ENCODE measurements around the gene RRP1B. TPM values are rescaled to one million over a fixed set of nuclear protein-coding genes. Genes with fewer than 3 reads are reported as not detected.
A peak's percentile ranks its signal among the peaks of the same experiment; 100 is the strongest.
"Not testable (repeated sequence)": the region's sequence is repeated elsewhere in the genome, so short reads cannot be mapped to it uniquely, and the experiment has no call there.

Gene RRP1B
- total RNA-seq, 1 donor = 17.4 TPM

DNA sequence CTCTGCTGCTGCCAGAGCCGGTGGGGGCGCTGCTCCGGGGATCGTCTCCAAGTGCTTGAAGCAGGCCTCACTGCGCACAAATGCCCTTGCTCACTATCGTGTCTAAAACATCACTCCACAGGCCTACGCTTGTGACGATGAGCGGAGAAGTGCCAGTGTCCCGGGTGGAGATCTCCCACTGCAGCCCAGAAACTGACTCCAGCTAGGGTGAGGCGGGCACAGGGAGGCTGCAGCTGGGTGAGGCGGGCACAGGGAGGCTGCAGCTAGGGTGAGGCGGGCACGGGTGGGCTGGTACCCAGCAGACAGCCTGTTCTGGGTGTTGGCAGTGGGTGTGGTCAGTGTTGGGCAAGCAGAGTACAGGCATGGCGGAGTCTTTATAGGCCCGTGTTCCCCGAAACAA lies 36.9 kb downstream of the RRP1B start:
- no peaks in the 10 kb centered on the region for H3K4me1 ChIP-seq (ENCODE audit: insufficient read depth, low read length)
- H4K20me1 ChIP-seq (ENCODE audit: insufficient read depth, low read length) = no peaks in the 10 kb centered on the region
- no peak overlapping the region for H3K4me3 ChIP-seq (ENCODE audit: insufficient read depth, low read length)
- DNase-seq (ENCODE audit: insufficient read length, low spot score, missing footprints) = peak; percentile 25
- no peak overlapping the region for H3K4me2 ChIP-seq (ENCODE audit: insufficient read depth, low read length)
- H3K36me3 ChIP-seq (ENCODE audit: insufficient read depth, low read length) = peaks cover 25% of the 10 kb centered on the region
- H3K79me2 ChIP-seq (ENCODE audit: insufficient read depth, low read length) = no peaks in the 10 kb centered on the region
- no peak overlapping the region for H3K27ac ChIP-seq (ENCODE audit: low read depth, low read length)
- H2AFZ ChIP-seq (ENCODE audit: low read length) = no peak overlapping the region
- no peaks in the 10 kb centered on the region for H3K27me3 ChIP-seq (ENCODE audit: insufficient read depth, low read length)
- no peaks in the 10 kb centered on the region for H3K9me3 ChIP-seq (ENCODE audit: low read depth, low read length)
- TF ChIP-seq, protein P1, sequence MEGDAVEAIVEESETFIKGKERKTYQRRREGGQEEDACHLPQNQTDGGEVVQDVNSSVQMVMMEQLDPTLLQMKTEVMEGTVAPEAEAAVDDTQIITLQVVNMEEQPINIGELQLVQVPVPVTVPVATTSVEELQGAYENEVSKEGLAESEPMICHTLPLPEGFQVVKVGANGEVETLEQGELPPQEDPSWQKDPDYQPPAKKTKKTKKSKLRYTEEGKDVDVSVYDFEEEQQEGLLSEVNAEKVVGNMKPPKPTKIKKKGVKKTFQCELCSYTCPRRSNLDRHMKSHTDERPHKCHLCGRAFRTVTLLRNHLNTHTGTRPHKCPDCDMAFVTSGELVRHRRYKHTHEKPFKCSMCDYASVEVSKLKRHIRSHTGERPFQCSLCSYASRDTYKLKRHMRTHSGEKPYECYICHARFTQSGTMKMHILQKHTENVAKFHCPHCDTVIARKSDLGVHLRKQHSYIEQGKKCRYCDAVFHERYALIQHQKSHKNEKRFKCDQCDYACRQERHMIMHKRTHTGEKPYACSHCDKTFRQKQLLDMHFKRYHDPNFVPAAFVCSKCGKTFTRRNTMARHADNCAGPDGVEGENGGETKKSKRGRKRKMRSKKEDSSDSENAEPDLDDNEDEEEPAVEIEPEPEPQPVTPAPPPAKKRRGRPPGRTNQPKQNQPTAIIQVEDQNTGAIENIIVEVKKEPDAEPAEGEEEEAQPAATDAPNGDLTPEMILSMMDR (IDR thresholded peaks at IDR 0.05; ENCODE audit: extremely low read depth, low read depth, low read length) = no peak

DNA sequence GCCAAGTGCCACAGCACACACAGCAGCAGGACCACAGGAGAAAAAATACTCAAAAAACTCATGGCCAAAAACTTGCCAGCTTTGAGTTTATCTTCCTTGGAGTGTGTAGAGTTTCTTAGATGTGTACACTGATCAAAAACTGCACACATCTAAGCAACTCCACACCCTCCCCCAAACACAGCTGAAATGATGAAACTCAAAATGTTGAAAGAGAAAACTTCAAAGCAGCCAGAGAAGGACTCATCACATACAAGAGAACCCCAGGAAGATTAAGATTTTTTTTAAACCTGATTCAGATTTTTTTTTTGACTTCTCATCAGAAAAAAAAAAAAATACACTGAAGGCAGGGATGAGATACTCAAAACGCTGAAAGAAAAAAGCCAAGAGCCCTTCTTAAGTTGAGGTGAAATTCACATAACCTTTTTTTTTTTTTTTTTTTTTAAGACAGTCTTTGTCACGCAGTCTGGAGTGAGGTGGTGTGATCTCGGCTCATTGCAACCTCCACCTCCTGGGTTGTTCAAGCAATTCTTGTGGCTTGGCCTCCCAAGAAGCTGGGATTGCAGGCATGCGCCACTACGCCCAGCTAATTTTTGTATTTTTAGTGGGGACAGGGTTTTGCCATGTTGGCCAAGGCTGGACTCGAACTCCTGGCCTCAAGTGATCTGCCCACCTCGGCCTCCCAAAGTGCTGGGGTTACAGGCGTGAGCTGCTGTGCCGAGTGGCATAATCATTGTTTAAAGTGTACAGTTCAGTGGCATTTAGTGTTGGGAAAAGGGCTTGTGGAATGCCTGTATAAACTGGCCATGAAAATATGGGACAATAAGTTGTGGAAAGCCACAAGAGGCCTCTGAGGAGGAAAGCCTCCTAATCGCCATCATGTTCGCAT lies 38.6 kb downstream of the RRP1B start:
- TF ChIP-seq, protein P1 (IDR thresholded peaks at IDR 0.05; ENCODE audit: extremely low read depth, low read depth, low read length) = no peak
- H3K4me2 ChIP-seq (ENCODE audit: insufficient read depth, low read length) = no peak overlapping the region
- H3K36me3 ChIP-seq (ENCODE audit: insufficient read depth, low read length) = peaks cover 17% of the 10 kb centered on the region
- peak; percentile 29 for DNase-seq (ENCODE audit: insufficient read length, low spot score, missing footprints)
- H3K9me3 ChIP-seq (ENCODE audit: low read depth, low read length) = no peaks in the 10 kb centered on the region
- peaks cover 4% of the 10 kb centered on the region for H3K4me1 ChIP-seq (ENCODE audit: insufficient read depth, low read length)
- H3K27me3 ChIP-seq (ENCODE audit: insufficient read depth, low read length) = peaks cover 3% of the 10 kb centered on the region
- no peaks in the 10 kb centered on the region for H3K79me2 ChIP-seq (ENCODE audit: insufficient read depth, low read length)
- no peak overlapping the region for H2AFZ ChIP-seq (ENCODE audit: low read length)
- no peaks in the 10 kb centered on the region for H4K20me1 ChIP-seq (ENCODE audit: insufficient read depth, low read length)
- no peak overlapping the region for H3K4me3 ChIP-seq (ENCODE audit: insufficient read depth, low read length)
- H3K27ac ChIP-seq (ENCODE audit: low read depth, low read length) = no peak overlapping the region

DNA sequence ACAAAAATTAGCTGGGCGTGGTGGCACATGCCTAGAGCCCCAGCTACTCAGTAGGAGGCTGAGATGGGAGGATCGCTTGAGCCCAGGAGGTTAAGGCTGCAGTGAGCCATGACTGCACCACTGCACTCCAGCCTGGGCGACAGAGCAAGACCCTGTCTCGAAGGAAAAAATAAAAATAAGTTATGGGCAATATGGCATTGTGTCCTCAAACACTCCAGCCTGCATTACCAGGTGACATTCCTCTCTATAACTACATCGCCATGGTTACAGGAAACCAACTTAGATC lies 40.1 kb downstream of the RRP1B start:
- not testable (repeated sequence) for H3K4me2 ChIP-seq (ENCODE audit: insufficient read depth, low read length); DNase-seq (ENCODE audit: insufficient read length, low spot score, missing footprints); H3K79me2 ChIP-seq (ENCODE audit: insufficient read depth, low read length); H4K20me1 ChIP-seq (ENCODE audit: insufficient read depth, low read length); H2AFZ ChIP-seq (ENCODE audit: low read length); H3K9me3 ChIP-seq (ENCODE audit: low read depth, low read length); H3K27me3 ChIP-seq (ENCODE audit: insufficient read depth, low read length); H3K36me3 ChIP-seq (ENCODE audit: insufficient read depth, low read length); H3K4me3 ChIP-seq (ENCODE audit: insufficient read depth, low read length); H3K4me1 ChIP-seq (ENCODE audit: insufficient read depth, low read length); H3K27ac ChIP-seq (ENCODE audit: low read depth, low read length)

DNA sequence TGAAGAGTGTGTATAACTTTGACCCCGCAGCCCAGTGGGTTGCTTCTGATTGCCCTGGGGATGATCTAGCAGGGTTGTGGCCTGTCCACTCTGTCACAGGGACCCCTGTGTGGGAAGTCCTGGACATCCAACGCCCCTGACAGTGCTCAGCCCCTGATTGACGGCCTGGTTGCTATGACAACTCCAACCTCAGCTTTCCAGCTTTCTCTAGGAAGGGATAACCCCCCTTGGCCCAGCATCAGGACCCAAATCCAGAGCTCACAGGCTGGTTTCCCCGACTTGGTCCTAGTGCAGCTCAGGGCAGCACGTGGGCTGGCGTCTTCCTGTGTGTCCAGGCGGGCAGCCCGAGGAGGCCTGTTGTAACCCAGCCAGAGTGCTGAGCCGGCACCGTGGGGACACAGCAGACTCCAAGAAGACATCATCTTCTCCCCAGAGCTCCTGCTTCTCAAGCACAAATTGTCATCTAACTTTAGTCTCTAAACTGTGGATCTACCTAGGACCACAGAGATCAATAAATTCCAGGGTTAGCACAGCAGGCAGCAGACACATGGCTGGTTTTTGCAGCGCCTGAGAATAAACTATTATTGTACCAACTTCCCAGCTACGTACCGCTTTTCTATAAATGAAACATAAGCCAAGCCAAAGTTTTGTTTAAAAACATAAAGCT lies 40.7 kb downstream of the RRP1B start:
- H3K9me3 ChIP-seq (ENCODE audit: low read depth, low read length) = no peaks in the 10 kb centered on the region
- peak; percentile 3 for DNase-seq (ENCODE audit: insufficient read length, low spot score, missing footprints)
- peaks cover 6% of the 10 kb centered on the region for H3K4me1 ChIP-seq (ENCODE audit: insufficient read depth, low read length)
- no peak overlapping the region for H3K27ac ChIP-seq (ENCODE audit: low read depth, low read length)
- no peaks in the 10 kb centered on the region for H3K79me2 ChIP-seq (ENCODE audit: insufficient read depth, low read length)
- no peaks in the 10 kb centered on the region for H4K20me1 ChIP-seq (ENCODE audit: insufficient read depth, low read length)
- no peak overlapping the region for H3K4me3 ChIP-seq (ENCODE audit: insufficient read depth, low read length)
- H3K36me3 ChIP-seq (ENCODE audit: insufficient read depth, low read length) = peaks cover 3% of the 10 kb centered on the region
- no peak overlapping the region for H2AFZ ChIP-seq (ENCODE audit: low read length)
- H3K4me2 ChIP-seq (ENCODE audit: insufficient read depth, low read length) = no peak overlapping the region
- TF ChIP-seq, protein P1 (IDR thresholded peaks at IDR 0.05; ENCODE audit: extremely low read depth, low read depth, low read length) = no peak
- H3K27me3 ChIP-seq (ENCODE audit: insufficient read depth, low read length) = peaks cover 3% of the 10 kb centered on the region
